Measurements from ENCODE around the gene KPTN. TPM values are rescaled to one million over a fixed set of nuclear protein-coding genes. Genes with fewer than 3 reads are reported as not detected.
A peak's percentile ranks its signal among the peaks of the same experiment; 100 is the strongest.

Gene KPTN
- polyA plus RNA-seq, 3 donors, result 9.5 to 9.7 (median 9.5) TPM

DNA sequence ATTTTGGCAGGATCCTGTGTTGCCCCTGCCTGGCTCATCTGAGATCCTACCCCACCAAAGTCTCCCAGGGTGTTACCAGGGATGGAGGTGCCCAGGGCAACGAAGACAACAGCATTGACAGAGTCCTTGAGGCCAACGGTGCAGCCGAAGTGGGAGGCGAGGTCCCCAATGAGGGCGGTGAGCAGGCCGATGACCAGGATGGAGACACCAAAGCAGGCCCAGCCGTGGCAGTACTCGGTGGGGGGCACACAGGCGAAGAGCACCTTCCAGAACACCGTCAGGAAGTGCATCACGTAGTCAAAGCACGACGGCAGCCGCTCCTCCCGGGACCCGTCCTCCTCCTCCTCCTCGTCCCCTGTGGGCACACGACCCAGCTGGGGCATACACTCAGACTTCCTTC, 51.9 kb downstream of the KPTN start:
- Mint-ChIP-seq H3K4me3 (peak overlapping the region in 1 of 2 donors; percentile 87), H3K4me1 (peaks cover 9% of the 10 kb centered on the region), H3K27ac (peak overlapping the region in 1 of 7 donors; percentile 42), H3K36me3 (peaks cover 0 to 2% of the 10 kb centered on the region in 2 donors), H3K27me3 (ENCODE audit: low read depth in 3 of 3) (peaks cover 16 to 35% (median 31%) of the 10 kb centered on the region in 3 donors), H3K9me3 (peaks cover 0 to 17% (median 10%) of the 10 kb centered on the region in 7 donors)
- H3K4me3 ChIP-seq (replicated peaks in 1 of 3; ENCODE audit: low read depth in 2 of 3, low read length in 3 of 3), result no peak overlapping the region
- H3K4me1 ChIP-seq (ENCODE audit: control insufficient read depth in 1 of 2, insufficient read depth in 2 of 2, low read length in 2 of 2), result peaks cover 13 to 21% of the 10 kb centered on the region in 2 donors
- intact Hi-C loops (cut with micrococcal nuclease), result loop anchor here in 1 of 2 donors (10.0 kb wide), 1 partner anchor 83 kb away; the partner anchor contains the start of gene NAPA
- H3K9me3 ChIP-seq (replicated peaks in 1 of 2; ENCODE audit: control insufficient read depth in 1 of 2, insufficient read depth in 1 of 2, low read length in 2 of 2), result peaks cover 4 to 12% of the 10 kb centered on the region in 2 donors
- TF ChIP-seq, protein P1, sequence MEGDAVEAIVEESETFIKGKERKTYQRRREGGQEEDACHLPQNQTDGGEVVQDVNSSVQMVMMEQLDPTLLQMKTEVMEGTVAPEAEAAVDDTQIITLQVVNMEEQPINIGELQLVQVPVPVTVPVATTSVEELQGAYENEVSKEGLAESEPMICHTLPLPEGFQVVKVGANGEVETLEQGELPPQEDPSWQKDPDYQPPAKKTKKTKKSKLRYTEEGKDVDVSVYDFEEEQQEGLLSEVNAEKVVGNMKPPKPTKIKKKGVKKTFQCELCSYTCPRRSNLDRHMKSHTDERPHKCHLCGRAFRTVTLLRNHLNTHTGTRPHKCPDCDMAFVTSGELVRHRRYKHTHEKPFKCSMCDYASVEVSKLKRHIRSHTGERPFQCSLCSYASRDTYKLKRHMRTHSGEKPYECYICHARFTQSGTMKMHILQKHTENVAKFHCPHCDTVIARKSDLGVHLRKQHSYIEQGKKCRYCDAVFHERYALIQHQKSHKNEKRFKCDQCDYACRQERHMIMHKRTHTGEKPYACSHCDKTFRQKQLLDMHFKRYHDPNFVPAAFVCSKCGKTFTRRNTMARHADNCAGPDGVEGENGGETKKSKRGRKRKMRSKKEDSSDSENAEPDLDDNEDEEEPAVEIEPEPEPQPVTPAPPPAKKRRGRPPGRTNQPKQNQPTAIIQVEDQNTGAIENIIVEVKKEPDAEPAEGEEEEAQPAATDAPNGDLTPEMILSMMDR (IDR thresholded peaks at IDR 0.05), result no peak
- 49% methylated on average over 18 of the region's 18 CpGs for WGBS (ENCODE audit: insufficient coverage)
- no peaks in the 10 kb centered on the region for H3K36me3 ChIP-seq (replicated peaks in 1 of 2; ENCODE audit: control insufficient read depth in 1 of 2, insufficient read depth in 2 of 2, low read length in 2 of 2)
- no peaks in the 10 kb centered on the region for H3K79me2 ChIP-seq (ENCODE audit: insufficient read depth, low read length)
- H3K9ac ChIP-seq (ENCODE audit: insufficient read depth, low read length, poor library complexity, severe bottlenecking), result no peak overlapping the region
- no peak overlapping the region for H2AFZ ChIP-seq (ENCODE audit: insufficient read depth, low read depth, low read length, poor library complexity, severe bottlenecking)
- peaks cover 18 to 54% of the 10 kb centered on the region in 2 donors for H3K27me3 ChIP-seq (ENCODE audit: control insufficient read depth in 2 of 2, insufficient read depth in 2 of 2, low read length in 2 of 2)
- no peaks in the 10 kb centered on the region for H4K20me1 ChIP-seq (ENCODE audit: insufficient read depth, low read length)
- H3K27ac ChIP-seq (ENCODE audit: low read depth in 1 of 2, low read length in 2 of 2), result no peak overlapping the region
- no peak for DNase-seq
- no peak overlapping the region for H3K4me2 ChIP-seq (replicated peaks; ENCODE audit: extremely low read depth, low read length, poor library complexity, severe bottlenecking)

DNA sequence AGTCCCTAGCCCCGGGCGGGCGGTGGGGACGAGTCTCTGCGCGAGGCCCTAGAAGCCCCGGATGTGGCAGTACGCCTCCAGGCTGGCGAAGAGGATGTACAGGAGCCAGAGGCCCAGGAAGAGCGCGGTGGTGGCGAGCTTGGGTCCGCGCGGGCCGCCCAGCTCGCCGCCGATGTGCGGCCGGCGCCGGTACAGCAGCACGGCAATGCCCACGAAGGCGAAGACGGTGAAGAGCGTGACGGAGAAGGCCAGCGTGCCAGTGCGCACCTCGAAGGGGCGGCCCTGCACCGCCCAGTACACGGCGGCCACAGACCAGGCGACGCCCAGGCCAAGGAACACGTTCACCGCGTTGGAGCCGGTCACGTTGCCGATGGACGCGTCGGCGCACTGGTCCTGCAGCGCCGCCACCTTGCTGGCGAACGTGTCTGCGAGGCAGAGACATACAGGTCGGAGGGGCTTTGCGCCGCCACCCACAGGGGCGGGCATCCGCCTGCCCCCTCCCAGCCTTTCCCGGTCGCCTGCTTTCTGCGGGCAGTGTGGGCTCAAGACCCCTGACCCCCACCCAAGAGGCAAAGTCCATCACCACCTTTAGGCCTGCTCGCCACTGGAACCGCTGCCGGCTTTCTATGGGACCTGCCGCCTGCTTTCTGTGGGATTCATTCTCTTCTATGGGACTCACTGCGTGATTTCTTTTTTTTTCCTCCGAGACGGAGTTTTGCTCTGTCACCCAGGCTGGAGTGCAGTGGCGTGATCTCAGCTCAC, 53.8 kb downstream of the KPTN start:
- DNase-seq, result peak; percentile 21 to 56 (median 48)
- H3K4me1 Mint-ChIP-seq, result peaks cover 7% of the 10 kb centered on the region
- peaks cover 0 to 17% (median 8%) of the 10 kb centered on the region in 7 donors for H3K9me3 Mint-ChIP-seq
- peak overlapping the region; percentile 34 to 87 for H3K4me3 Mint-ChIP-seq
- H3K36me3 ChIP-seq (replicated peaks in 1 of 2; ENCODE audit: control insufficient read depth in 1 of 2, insufficient read depth in 2 of 2, low read length in 2 of 2), result no peaks in the 10 kb centered on the region
- H3K36me3 Mint-ChIP-seq, result peaks cover 0 to 2% of the 10 kb centered on the region in 2 donors
- H3K79me2 ChIP-seq (ENCODE audit: insufficient read depth, low read length), result no peaks in the 10 kb centered on the region
- H4K20me1 ChIP-seq (ENCODE audit: insufficient read depth, low read length), result no peaks in the 10 kb centered on the region
- H3K27me3 ChIP-seq (ENCODE audit: control insufficient read depth in 2 of 2, insufficient read depth in 2 of 2, low read length in 2 of 2), result peaks cover 18 to 69% of the 10 kb centered on the region in 2 donors
- intact Hi-C loops (cut with micrococcal nuclease), result loop anchor here in 1 of 2 donors (10.0 kb wide), 1 partner anchor 85 kb away; the partner anchor contains the start of gene NAPA
- peaks cover 4 to 12% of the 10 kb centered on the region in 2 donors for H3K9me3 ChIP-seq (replicated peaks in 1 of 2; ENCODE audit: control insufficient read depth in 1 of 2, insufficient read depth in 1 of 2, low read length in 2 of 2)
- peak overlapping the region; percentile 35 for H3K4me2 ChIP-seq (replicated peaks; ENCODE audit: extremely low read depth, low read length, poor library complexity, severe bottlenecking)
- peak overlapping the region; percentile 21 for H3K9ac ChIP-seq (ENCODE audit: insufficient read depth, low read length, poor library complexity, severe bottlenecking)
- H3K27ac ChIP-seq (ENCODE audit: low read depth in 1 of 2, low read length in 2 of 2), result no peak overlapping the region
- no peak overlapping the region for H2AFZ ChIP-seq (ENCODE audit: insufficient read depth, low read depth, low read length, poor library complexity, severe bottlenecking)
- H3K4me3 ChIP-seq (replicated peaks in 1 of 3; ENCODE audit: low read depth in 2 of 3, low read length in 3 of 3), result peak overlapping the region in 1 of 3 experiments; percentile 17
- H3K4me1 ChIP-seq (ENCODE audit: control insufficient read depth in 1 of 2, insufficient read depth in 2 of 2, low read length in 2 of 2), result peaks cover 13 to 21% of the 10 kb centered on the region in 2 donors
- WGBS (ENCODE audit: insufficient coverage), result 4% methylated on average over 69 of the region's 69 CpGs
- peaks cover 15 to 46% (median 40%) of the 10 kb centered on the region in 3 donors for H3K27me3 Mint-ChIP-seq (ENCODE audit: low read depth in 3 of 3)
- TF ChIP-seq, protein P1 (IDR thresholded peaks at IDR 0.05), result peak; percentile 44
- peak overlapping the region in 1 of 7 donors; percentile 80 for H3K27ac Mint-ChIP-seq
